Occipital lobe (tissue), 2 donors: ENCODE results near the gene SPATA18. TPM values are rescaled to one million over a fixed set of nuclear protein-coding genes. Genes with fewer than 3 reads are reported as not detected.

Experiments used
- DNase-seq: peaks from one replicate; lab custom pipeline; 2025; lab: John Stamatoyannopoulos, UW
- total RNA-seq: library from RNA; depleted of rRNA; stranded (reverse); fragments of >200 nt; gene quantifications from one replicate; pipeline ENCODE4 v1.2.3, GENCODE V29; 2014

Gene SPATA18
- 1.2 TPM for total RNA-seq

GRCh38 chr4:52051213-52051614 is at the start of gene SPATA18:
SPATA18 (plus strand) TSS chr4:52051304; CDS start chr4:52051705, 401 bp downstream.
- no peak for DNase-seq

GRCh38 chr4:52001616-52002015 is 49.5 kb upstream of the SPATA18 start:
- DNase-seq, result no peak

GRCh38 chr4:52004414-52004813 is 46.7 kb upstream of the SPATA18 start:
- DNase-seq, result no peak

- DNase-seq, result no peak
These were observed 45.4 kb upstream of the SPATA18 start for GRCh38 chr4:52005604-52006273.

GRCh38 chr4:52006887-52007286 is 44.2 kb upstream of the SPATA18 start:
- DNase-seq, result no peak

- DNase-seq, result no peak
These were observed 40.1 kb upstream of the SPATA18 start for GRCh38 chr4:52010986-52011385.

- DNase-seq, result no peak
These were observed 38.5 kb upstream of the SPATA18 start for GRCh38 chr4:52012651-52013050.

- no peak for DNase-seq
These were observed 36.2 kb upstream of the SPATA18 start for GRCh38 chr4:52014903-52015302.

GRCh38 chr4:52015366-52015765 is 35.7 kb upstream of the SPATA18 start:
- DNase-seq, result no peak

GRCh38 chr4:52016981-52017380 is 34.1 kb upstream of the SPATA18 start:
- DNase-seq, result no peak

- DNase-seq, result no peak
These were observed 33.3 kb upstream of the SPATA18 start for GRCh38 chr4:52017814-52018213.

GRCh38 chr4:52019936-52020657 is 31.0 kb upstream of the SPATA18 start, which contains the start of gene LRRC66:
LRRC66 (minus strand) TSS chr4:52020363; CDS start chr4:52017613, 2,750 bp downstream.
- DNase-seq, result no peak

GRCh38 chr4:52028970-52029369 is 22.1 kb upstream of the SPATA18 start:
- DNase-seq, result no peak

GRCh38 chr4:52032005-52032404 is 19.1 kb upstream of the SPATA18 start:
- DNase-seq, result no peak

- DNase-seq, result no peak
These were observed 15.9 kb upstream of the SPATA18 start for GRCh38 chr4:52035190-52035589.

GRCh38 chr4:52036886-52037530 is 14.1 kb upstream of the SPATA18 start:
- no peak for DNase-seq

- peak; percentile 41 for DNase-seq
These were observed 13.4 kb upstream of the SPATA18 start for GRCh38 chr4:52037689-52038102.

GRCh38 chr4:52038103-52038912 is 12.8 kb upstream of the SPATA18 start, which contains the start of gene SGCB:
SGCB (minus strand) TSS chr4:52038299; CDS start chr4:52038259, 40 bp downstream.
- peak; percentile 77 for DNase-seq

- DNase-seq, result no peak
These were observed 6.1 kb upstream of the SPATA18 start for GRCh38 chr4:52045028-52045427.

GRCh38 chr4:52049266-52049665 is 1.8 kb upstream of the SPATA18 start:
- no peak for DNase-seq
